ENCODE data around the gene ASPA.
"Not testable (repeated sequence)": the region's sequence is repeated elsewhere in the genome, so short reads cannot be mapped to it uniquely, and the experiment has no call there.

Gene ASPA

DNA sequence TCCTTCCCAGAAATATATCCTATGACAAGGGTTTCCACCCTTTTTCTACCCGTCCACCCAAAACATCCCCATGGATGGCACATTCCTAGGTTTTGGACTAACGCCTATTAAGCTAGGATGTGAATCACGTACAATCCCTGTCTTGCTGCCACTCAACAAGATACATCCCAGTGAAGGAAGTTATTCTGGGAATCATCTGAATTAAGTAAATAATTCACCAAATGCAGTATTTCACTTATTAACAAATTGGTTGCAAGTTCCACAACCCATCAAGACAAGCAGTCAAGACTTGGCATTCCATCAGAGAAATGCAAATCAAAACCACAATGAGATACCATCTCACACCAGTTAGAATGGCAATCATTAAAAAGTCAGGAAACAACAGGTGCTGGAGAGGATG is 32.1 kb downstream of the ASPA start:
- no peak for DNase-seq (ENCODE audit: low read depth in 3 of 3)

DNA sequence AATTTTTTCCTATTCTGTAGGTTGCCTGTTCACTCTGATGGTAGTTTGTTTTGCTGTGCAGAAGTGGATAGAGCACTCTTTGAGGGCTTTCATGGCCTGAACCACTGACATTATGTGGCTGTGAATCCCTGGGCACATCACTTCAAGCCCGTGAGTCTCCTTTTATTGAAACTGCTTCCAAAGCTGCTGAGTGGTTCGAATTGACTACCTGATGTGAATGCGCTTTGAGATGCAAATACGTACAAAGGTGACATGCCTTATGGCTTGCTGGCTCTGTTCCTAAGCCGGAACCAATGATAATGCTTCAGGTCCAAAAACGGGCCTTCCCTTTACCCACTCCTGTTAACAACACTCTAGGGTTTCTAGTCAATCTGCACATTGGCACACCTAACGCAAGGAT is 34.3 kb downstream of the ASPA start:
- no peak for DNase-seq (ENCODE audit: low read depth in 3 of 3)

DNA sequence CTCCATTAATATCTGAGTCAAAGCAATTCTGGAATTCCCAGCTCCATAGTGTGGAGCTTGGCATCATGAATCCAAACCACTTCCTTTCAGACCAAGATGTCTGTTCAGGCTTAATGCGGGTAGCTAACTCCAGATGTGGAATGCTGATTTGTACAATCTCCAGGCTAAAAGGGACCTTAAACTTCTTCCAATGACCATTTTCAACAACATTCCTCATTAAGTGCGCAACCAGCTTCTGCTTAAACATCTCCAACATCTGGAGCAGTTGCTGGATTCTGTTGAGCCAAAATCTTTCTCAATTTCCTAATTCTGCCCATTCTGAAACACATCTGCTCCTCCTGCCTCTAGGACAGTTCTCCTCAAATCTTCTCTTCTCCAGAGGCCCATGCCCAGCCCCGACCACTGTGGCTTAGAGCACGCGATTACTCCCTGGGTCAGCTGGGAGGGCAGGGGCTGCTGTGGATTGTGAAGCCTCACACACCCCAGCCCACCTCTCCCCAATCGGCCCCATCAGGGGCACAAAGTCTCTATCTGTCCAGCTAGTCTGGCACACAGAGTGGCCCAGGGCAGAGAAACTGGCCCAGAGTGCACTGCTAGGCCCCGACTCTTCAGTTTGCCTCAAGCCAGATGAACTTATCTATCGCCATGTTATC is 36.2 kb downstream of the ASPA start:
- DNase-seq (ENCODE audit: low read depth in 3 of 3), result no peak

DNA sequence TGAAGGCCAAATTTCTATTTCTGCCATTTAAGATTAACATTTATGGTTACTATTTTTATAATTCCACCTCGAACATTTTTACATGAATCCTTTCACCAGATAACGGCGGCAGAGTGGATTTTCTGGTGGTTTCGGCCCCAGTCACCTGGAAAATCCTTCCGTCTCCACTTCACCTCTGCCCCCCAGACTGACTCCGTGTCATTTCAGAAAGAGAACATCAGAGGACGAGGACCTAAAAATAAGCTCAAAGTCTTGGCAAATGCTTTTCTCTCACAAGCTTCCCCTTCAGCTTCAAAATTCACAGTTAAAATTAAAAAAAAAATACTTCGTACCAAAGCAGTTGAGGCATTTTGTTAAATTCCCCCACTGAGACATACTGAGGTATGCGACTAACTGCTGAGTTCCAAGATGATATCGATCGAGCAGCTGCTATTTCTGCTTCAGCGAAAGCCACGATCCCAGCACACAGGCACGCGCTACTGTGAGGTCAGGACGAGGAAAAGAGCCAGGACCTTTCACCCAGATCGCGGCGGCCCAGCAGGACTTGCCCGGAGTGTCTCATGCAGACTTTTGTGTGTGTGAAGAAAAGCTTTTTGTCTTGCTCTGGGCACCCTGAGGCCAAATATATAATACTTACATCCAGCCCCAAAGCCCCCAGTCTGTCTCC is 36.8 kb downstream of the ASPA start:
- no peak for DNase-seq (ENCODE audit: low read depth in 3 of 3)

DNA sequence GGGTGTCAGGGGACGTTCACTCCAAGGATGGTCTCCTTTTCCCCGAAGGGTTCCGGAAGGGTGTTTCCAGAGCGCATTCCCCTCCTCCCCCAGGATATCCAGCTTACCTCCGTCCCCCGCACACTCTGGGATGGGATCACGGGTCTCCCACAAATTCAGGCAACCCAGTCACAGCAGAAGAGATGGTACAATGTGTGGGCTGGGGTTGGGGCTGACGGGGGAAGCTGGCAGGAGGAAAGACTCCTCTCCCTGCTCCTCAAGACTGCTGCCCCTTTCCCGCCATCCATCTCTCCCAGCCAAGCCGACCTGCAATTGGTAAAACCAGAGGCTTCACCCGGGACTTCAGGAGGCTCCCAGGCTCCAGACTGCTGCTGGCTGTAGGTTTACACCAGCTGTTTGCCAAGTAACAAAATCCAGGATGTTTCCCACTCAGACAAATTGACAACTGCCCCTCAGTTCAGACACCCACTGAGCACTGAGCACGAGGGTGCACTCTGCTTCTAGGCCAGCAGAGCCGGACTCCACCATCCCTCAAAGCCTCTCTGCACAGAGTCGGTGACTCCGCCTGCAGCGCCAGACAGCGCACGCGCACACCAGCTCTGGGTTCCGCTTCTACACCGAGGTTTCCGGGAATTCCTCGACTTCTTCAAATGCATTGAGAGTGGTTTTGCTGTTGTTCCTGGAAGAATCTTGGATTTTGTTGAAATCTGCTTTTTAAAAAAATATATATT is 37.7 kb downstream of the ASPA start:
- DNase-seq (ENCODE audit: low read depth in 3 of 3), result no peak

DNA sequence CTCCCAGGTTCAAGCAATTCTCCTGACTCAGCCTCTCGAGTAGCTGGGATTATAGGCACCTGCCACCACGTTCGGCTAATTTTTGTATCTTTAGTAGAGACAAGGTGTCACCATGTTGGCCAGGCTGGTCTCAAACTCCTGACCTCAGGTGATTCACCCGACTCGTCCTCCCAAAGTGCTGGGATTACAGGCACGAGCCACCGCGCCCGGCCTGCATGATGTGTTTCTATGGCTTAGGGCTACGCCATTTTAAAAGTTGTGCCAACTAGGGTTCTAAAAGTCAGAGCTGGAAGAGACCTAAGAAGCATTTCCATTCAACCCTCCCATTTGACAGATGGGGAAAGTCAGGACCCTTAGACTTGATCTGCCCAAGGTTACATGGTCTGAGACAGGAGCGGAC is 38.4 kb downstream of the ASPA start:
- DNase-seq (ENCODE audit: low read depth in 3 of 3), result not testable (repeated sequence)

DNA sequence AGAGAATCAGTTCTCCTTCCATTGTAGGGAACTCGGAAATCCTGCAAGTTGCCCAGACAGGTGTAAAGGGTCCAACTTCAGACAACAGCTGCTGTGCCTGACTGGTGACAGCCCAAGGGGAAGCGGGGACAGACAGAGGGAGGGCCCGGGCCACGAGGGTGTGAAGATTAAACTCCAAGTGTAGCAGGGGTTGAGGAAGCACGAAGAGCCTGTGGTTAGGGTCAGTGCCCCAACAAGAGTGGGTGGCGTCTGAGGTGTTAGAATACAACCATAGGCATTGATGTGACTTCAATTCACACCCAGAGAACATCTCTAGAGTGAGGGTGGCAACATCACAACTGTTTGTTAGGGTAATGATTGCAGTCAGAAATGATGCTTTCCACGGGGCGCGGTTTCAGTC is 39.1 kb downstream of the ASPA start:
- no peak for DNase-seq (ENCODE audit: low read depth in 3 of 3)

DNA sequence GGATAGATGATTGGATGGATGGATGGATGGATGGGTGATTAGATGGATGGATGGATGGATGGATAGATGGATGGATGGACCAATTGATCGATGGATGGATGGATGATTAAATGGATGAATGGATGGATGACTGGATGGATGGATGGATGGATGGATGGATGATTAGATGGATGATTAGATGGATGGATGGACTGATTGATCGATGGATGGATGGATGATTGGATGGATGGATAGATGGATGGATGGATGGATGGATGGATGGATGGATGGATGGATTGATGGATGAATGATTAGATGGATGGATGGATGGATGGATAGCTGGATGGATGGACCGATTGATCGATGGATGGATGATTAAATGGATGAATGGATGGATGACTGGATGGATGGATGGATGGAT is 43.7 kb downstream of the ASPA start:
- DNase-seq (ENCODE audit: low read depth in 3 of 3), result not testable (repeated sequence)

DNA sequence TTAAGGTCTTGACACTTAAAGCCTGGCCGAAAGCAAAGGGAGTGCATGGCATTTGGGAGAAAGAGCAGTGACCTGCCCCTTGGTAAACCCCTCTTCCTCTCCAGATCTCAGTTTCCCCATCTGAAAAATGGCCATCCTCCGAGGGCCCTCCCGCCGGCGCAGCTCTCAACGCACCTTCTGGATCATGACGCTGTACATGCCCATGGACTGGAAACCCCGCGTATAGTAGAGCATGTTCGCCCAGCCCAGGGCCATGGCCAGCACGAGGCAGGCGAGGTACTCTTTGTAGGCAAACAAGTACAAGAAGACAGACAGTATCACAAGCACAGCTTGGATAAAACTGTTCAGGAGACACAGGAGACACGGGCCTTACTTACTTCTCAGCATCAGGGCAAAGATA is 48.2 kb downstream of the ASPA start:
- no peak for DNase-seq (ENCODE audit: low read depth in 3 of 3)

DNA sequence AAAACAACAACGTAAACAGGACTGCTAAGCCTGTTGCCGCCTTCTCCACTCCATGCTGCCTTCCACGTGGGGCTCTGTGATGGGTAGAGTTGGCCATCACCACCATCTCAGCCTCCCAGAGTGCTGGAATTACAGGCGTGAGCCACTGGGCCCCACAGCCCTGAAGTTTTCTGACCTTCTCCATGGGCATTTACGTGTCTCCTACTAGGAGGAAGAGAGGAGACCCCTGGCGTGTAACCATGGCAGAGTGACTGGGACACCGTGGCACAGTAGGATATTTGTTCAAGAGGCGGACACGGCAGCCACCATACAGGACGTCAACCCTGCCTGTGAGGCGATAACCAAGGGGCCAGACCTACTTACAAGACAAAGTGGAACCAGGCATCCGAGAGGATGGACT is 50.7 kb downstream of the ASPA start:
- no peak for DNase-seq (ENCODE audit: low read depth in 3 of 3)

DNA sequence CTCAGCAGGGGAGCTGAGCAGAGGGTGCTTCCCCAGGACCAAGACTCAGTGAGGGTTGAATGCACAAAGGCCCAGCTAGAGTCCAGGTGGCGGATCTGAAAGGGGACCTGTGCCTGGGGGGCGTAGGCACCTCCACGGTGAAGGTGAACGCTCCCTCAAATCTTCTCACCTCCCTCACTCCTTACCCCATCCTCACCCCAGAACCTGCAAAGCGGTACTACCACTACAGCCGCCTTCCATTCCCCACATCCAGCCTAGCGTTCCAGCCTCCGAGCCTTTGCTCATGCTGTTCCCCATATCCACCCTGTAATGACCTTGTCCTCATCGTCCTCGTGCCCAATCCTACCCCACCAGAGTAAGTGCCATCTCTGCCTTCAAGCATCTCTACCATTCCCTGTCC is 51.2 kb downstream of the ASPA start:
- DNase-seq (ENCODE audit: low read depth in 3 of 3), result no peak

DNA sequence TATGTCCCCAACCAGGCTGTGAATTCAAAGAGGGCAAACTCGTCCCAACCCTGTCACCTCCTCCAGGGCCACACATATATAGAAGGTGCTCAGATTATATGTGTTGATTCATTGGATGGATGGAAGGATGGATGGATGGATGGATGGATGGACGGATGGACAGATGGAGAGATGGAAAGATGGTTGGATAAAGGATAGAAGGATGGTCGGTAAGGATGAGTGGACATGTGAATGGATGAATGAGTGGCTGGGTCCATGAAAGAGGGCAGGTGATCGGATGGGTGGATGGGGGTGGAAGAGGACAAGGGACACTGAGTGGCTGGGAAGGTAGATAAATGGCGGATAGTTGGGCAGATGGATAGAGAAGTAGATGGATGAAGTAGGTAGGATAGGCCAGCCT is 51.7 kb downstream of the ASPA start:
- no peak for DNase-seq (ENCODE audit: low read depth in 3 of 3)

DNA sequence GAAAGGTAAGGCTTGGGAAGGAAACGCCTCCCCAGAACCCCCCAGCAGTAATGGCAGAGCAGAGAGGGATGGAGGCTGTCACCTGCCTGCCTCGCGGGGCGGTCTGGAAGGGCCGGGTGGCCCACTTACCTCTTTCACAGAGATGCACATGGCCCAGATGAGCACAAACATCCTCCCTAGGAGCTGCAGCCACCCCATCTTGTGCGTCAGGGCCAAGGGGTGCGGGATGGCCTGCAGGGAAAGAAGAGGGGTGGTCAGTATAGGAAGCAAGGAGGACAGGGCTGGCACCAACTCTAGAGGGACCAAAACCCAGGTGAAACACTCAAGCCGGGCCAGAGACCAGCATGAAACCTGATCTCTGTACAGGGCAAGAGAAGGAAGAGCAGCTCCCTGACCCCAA is 52.1 kb downstream of the ASPA start:
- no peak for DNase-seq (ENCODE audit: low read depth in 3 of 3)

DNA sequence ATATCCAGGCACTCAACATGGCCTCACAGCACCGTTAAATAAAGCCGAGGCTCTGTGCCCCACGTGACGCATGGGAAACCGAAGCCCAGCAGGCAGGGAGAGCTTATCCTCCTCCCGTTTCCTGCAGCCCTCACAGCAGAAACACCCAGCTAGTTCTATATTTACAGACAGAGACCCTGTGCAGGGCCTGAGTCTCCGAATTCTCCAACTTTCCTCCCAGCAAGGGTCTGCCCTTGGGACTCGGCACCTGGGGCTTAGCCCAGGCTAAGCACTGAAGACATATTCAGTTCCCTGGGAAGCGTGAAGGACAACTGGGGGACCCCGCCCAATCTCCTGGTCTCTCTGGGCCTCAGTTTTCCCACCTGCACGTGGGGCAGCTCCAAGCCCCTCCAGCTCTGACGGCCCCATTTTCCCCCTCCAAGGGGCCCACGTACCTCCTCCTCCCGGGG is 52.6 kb downstream of the ASPA start:
- DNase-seq (ENCODE audit: low read depth in 3 of 3), result no peak

DNA sequence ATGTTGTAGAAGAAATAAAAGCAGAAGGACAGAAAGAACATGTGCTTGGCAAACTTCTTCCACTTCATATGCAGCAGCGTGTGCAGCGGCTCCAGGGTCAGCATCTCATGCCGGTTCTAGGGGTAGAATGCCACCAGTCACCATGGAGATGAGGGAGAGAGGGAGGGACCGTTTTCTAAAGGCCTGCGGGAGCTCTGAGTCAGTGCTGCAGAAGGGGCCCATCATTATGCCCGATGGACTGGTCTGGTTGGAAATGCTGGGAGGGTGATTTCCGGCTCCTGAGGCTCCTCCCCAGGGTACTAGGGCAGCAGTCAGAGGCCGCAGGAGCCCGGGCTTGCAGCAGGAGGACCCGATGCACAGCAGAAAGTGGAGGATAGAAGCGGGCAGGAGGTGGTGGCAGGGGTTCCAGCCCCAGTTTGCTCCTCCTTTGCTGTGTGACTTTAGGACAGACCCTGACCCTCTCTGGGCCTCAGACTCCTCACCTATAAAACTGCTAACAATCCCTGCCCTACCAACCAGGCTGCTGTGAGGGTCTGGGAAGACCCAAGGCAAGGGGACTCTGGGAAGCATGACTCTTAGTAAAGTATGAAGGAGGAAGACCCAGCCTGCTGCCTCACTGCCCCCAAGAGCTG is 53.2 kb downstream of the ASPA start:
- DNase-seq (ENCODE audit: low read depth in 3 of 3), result no peak

DNA sequence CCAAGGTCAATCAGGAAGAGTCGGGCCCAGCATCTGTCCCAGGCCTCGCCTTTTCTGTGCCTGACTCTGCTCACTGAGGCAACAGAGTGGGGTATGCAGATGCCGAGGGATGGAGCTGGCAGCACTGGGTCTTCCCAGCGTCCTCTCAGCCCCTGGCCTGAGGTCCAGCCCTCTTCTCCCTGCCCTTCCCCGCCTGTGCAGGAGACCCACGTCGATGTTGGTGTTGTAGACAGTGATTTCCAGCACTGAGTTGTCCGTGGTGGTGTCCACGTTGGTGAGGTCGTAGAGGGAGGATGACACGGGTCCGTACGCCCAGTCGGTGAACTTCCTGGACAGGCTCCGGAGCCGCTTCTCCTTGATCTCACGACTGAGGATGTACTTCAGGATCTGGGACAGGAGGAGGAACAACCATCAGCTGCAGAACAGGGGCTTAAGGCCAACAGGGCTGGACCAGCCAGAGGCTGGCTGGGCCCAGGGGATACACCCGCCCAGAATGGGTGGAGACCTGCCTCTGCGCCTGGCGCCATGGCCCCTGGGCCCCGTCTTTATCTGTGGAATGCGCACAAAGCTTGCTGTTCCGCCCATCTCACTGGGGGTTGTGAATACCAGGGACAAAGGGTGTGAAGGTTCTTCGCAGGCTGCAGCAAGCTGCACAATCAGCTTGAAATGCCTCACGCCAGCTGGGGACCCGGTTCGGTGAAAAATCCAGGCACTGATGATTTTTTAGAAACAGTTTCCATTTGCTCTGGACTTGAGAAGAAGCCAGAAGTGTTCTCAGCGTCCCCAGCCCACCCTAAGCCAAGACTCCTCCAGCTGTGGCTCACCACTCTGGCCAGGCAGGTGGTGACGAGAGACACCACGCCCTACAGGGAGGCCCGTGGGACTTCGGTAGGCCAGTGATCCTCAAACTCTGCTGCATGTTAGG is 54.3 kb downstream of the ASPA start:
- no peak for DNase-seq (ENCODE audit: low read depth in 3 of 3)

DNA sequence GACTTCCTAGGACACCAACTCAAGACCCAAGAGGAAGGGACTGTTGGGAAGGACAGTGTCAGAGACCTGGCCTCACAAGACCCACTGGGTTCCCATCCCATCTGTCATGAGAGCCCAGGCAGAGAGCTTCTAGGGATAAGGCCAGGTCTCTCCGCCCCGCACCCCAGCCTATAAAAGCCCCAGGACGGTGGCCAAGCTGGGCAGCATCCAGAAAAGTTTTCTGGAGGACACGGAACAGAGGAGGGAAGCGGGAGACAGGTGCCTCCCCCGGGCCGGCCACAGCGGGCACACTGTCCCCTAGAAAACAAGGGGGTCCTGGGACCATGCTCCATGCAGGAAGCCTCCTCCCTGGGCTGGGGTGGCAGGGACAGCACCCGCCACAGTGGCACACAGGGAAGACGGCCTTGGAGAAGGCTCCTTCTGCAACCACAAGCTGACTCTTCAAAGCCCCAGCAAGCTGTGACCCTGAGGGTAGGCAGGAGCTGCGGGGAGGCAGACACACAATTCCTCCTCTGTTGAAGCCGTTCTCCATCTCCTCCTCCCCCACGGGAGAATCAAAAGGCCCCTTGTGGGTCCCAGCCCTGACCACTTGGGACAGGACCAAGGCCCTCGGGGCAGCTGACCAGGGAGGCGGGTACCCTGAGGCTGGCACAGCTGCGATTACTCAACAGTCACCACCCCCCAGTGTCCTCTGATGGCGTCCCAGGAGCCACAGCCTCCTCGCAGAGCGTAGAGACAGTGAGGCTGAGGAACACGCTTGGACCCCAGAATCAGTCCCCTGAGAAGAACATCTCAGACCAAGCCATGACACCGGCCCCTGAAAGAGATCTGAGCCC is 55.7 kb downstream of the ASPA start:
- no peak for DNase-seq (ENCODE audit: low read depth in 3 of 3)

DNA sequence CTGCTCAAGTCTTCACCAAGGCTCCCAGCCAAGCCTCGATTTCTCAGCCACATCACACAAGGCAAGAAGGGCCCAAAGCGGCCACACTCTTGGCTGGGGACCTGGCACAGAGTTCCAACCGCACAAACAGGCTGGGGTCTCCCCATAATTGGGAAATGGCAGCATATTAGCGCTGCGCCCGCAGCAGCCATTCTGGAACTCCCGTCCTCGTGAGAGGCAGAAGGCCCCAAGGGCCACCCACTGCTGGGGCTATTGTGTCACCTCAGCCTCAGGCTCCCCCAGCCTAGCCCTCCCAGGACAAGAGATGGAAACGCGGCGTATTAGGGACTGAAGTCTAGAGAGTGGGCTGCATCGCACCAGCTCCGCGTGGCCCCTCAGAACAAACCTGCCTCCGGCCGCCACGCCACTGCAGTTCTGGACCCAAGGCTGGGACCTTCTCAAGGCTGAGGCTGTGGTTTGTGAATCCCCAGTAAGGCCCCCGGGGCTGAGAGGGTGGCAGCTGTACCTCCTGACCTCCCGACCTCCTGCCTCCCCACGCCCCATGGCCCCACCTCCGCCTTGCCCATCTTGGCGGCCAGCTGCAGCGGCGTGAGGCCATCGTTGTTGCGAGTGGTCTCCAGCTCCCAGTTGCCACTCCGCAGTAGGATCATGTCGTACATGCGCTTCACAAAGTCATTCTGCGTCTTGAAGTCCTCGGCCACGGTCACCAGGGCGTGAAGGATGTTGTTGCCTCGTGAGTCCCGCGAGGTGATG is 56.5 kb downstream of the ASPA start:
- no peak for DNase-seq (ENCODE audit: low read depth in 3 of 3)

DNA sequence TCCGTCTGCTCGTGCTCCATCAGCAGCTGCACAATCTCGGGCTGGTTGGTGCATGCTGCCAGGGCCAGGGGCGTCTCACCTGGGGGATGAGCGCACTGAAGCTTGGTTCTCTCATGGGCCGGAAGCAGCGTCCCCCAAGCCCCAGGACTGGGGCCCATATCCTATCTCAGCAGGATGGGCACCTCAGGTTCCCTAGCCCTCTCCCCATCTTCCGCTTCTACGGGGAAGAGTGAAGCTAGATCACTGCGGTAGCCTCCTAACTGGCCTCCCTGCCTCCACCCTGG is 57.0 kb downstream of the ASPA start:
- DNase-seq (ENCODE audit: low read depth in 3 of 3), result no peak

DNA sequence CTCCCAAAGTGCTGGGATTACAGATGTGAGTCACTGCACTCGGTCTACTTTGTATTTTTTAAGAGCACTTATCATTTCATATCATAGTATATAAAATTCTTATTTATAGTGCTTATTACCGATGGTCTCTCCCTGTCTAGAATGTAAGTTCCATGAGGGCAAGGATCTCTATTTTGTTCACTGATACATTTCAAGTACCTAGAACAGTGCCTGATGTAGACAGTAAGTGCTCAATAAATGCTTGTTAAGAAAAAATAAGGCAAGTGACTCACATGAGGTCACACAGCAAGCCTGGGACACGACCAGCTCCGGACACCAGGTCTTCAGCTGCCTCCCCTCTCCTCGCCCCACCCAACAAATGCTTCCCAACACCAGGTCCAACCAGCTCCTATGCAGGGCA is 58.0 kb downstream of the ASPA start:
- no peak for DNase-seq (ENCODE audit: low read depth in 3 of 3)

All from stimulated activated CD4-positive, alpha-beta T cell treated with anti-CD3 and anti-CD28 coated beads, TNF-alpha, amount 100 ng/mL, for 48 hours (primary cell).